Eye (tissue), 1 donor: ENCODE measurements around the gene PRDX2.
A peak's percentile ranks its signal among the peaks of the same experiment; 100 is the strongest.

Experiments used
- DNase-seq: peaks from one replicate; pipeline ENCODE4 v3.0.0-alpha.2; 2015

Gene PRDX2

GRCh38 chr19:12792051-12792852 is 9.3 kb downstream of the PRDX2 start:
- peak; percentile 80 for DNase-seq

DNA sequence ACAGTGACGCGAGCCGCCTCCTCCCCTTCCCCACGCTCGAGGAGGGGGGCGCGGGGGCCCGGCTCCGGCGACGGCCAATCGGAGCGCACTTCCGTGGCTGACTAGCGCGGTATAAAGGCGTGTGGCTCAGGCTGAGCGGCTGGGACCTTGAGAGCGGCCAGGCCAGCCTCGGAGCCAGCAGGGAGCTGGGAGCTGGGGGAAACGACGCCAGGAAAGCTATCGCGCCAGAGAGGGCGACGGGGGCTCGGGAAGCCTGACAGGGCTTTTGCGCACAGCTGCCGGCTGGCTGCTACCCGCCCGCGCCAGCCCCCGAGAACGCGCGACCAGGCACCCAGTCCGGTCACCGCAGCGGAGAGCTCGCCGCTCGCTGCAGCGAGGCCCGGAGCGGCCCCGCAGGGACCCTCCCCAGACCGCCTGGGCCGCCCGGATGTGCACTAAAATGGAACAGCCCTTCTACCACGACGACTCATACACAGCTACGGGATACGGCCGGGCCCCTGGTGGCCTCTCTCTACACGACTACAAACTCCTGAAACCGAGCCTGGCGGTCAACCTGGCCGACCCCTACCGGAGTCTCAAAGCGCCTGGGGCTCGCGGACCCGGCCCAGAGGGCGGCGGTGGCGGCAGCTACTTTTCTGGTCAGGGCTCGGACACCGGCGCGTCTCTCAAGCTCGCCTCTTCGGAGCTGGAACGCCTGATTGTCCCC is 10.1 kb downstream of the PRDX2 start, which contains the start of gene JUNB:
JUNB (plus strand) TSS at position 142 of the 706 bp plus-strand sequence; CDS start at position 428, 286 bp downstream.
- DNase-seq: peak; percentile 96

- peak; percentile 65 for DNase-seq
Observed at GRCh38 chr19:12790628-12791344, 10.8 kb downstream of the PRDX2 start.

DNA sequence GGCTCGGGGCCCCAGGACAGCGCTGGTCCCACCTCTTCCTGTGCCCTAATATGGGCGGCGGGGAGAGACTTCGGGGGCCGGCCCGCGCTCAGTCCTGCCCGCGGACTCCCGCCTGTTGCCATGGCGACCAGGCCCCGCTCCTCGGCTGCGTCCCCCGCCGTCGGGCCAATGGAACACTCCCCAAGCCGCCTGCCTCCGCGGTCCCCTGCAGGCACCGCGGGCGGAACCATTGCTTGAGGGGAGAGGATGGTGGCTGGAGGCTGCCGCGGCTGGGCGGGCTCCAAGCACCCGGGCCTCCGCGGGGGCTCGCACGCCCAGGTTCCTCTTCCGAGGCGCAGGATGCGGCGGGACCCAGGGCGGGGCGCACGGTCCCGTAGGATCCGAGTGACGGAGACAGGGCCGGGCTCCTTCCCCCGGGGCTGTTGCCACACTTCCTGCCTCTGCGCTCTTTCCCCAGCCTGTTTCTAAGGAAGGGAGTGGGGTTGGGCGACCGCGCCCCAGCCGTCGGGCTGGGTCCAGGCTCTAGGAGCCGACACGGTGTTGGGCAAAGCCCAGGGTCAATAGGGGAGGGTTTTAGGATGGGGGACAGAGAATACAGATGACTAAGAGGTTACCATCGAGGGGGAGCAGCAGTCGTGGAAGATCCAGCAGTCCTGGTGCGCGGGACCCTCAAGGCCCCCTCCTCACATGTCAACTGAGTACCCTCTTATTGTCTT is 11.5 kb downstream of the PRDX2 start:
- DNase-seq: peak; percentile 97

GRCh38 chr19:12789098-12789903 is 12.3 kb downstream of the PRDX2 start:
- peak; percentile 70 for DNase-seq

DNA sequence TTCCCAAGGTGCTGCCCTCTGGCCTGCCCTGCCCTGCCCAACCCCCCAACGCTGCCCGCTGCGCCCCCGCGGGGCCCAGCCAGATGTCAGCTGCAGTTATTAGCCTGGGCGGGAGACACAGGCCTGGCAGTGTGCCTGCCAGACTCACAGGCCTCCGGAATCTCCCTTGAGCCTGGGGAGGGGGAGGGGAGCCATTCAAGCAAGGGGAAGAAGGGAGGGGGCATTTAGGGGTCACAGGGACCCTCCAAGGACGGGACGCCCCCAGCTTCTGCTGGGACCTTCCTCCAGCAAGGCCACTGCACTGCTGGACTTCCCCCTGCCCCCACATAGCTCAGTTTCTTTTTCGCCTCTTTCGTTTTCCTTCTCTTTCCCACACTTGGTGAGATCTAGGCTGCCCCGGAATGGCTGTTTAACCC is 12.9 kb downstream of the PRDX2 start:
- peak; percentile 86 for DNase-seq

DNA sequence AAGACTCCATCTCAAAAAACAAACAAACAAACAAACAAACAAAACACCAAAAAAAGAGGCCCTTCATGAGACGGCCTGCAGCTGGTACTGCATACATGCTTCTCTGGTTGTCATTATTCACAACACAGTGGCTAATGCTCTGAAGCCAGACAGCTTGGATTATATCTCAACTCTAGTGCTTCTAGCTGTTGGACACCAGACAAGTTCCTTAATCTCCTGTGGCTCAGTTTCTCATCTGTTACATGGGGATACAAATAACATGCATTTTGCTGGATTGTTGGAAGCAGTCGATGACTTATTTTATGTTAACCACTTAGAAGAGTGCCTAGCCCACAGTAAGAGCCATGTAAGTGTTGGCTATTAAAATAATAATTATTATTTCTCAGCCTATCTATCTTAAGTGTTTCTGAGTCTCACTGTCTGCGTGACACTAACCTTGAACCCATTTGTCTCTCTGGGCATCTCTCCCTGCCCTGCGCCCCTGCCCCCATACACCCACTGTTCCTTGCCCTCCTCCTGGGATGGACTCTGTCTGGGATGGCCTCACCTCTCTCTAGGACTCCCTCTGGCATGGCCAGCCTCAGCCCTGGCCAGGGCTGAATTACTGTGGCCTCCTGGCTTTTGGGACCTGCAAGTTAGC is 13.4 kb downstream of the PRDX2 start:
- DNase-seq: peak; percentile 47

GRCh38 chr19:12787458-12787857 is 14.1 kb downstream of the PRDX2 start:
- DNase-seq: no peak

DNA sequence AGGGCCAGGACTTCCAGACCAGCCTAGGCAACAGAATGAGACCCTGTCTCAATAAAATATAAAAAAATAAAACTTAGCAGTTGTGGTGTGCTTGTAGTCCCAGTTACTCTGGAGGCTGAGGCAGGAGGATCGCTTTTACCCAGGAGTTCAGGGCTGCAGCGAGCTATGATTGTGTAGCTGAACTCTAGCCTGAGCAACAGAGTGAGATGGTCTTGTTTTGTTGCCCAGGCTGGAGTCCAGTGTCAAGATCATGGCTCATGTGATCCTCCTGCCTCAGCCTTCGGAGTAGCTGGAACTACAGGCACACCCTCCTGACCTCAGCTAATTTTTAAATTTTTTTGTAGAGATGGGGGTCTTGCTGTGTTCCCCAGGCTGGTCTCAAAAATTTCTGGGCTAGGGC is 14.6 kb downstream of the PRDX2 start:
- no peak for DNase-seq

GRCh38 chr19:12786141-12786870 is 15.3 kb downstream of the PRDX2 start:
- DNase-seq: no peak

- no peak for DNase-seq
Observed at GRCh38 chr19:12785431-12786031, 16.1 kb downstream of the PRDX2 start.

GRCh38 chr19:12784871-12785430 is 16.6 kb downstream of the PRDX2 start:
- DNase-seq: peak; percentile 61

DNA sequence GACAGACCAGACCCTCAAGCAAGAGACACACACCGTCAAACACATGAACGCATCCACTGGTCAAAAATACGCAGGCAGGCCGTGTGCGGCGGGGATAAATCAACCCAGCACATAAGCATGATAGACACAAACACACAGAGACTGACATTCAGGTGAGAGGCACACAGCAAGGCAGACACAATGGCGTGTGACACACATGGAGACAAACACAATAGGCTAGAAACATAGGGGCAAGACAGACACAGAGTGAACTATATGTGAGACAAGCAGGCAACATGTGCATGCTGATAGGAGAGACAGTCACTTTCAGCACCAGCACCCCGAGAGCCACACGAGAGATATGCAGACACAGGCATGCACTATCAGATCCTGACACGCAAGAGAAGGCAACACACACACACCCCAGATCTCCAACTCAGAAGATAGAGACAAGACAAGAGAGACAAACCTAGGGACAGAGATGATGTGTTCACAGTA is 17.2 kb downstream of the PRDX2 start:
- DNase-seq: peak; percentile 36

DNA sequence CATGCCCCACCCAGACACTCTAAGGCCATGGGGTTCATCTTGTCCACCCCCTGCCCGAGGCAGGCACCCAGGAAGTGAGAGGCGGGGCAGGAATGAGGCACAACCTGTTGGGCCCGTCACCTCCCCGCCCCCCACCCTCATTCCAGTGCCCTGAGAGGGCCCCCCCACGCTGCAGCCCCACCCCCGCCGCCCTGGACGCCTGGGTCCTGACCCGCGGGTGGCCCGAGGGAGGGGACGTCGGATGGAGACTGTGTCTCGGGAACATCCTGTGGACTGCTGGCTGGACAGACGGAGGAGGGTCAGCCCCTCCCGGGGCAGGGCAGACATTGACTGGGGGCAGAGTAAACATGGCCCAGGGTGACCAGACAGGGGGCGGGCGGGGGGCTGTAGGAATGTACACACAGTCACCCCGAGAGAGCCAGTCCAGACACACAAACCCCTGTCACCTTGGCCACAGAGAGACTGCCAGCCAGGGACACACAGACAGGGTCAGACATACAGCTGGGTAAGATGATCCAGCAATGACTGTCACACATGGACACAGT is 17.7 kb downstream of the PRDX2 start:
- no peak for DNase-seq

GRCh38 chr19:12783291-12783848 is 18.2 kb downstream of the PRDX2 start:
- no peak for DNase-seq

GRCh38 chr19:12782424-12783290 is 18.9 kb downstream of the PRDX2 start:
- DNase-seq: peak; percentile 93

DNA sequence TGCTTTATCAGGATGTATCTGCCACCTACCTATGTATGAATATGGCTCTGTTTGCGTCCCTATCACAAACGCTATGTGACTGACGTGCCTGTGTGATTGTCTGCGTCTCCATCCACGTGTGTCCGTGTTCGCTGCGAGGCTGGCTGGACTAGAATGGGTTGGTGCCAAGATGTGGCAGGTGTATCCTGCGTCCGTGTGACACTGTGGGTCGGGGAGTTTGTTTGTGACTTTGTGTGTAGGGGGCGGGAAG is 19.5 kb downstream of the PRDX2 start:
- DNase-seq: no peak
